ENCODE measurements around the gene PSMB8.

PSMB8 gene

DNA sequence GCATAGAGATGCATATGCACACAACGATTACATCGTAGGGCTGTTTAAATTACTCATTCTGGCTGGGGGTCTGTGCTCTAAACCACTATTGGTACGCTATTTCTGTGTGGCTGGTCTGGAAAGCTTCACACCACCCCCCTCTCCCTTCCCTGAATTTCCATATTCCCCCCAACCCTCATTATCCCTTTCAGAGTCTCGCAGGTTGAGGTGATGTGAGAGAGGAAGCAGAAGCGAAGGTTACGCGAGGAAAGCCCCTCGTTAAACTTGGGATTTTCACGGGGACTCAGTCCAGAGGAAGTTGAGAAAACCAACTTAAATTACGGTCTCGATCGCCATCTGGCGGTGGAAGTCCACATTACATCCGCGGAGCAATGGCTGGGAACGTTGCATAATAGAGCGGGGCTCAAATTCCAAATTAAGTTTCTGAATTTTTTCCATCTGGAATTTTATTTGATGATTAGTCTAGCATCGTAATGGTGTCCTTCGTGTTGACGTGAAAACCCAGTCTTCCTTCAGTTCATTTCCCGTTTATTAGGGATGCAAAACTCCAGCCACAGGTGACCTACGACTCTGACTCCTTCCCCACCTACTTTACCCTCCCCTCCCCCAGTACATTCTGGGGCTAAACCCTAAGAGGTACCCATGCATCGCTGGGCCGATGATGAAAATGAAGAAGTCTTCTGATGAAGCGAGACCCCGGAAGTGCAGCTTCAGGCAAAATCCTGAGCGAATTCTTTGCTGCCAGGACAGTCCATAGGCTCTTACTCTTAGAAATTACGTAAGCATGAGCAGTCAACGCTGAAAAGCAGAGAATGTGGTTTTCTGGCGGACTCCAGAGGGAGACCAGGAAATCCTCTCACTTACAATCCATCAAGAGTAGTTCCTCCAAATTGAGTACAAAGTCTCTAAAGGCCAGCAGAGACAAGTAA, 46.7 kb downstream of the PSMB8 start:
- peak; percentile 76 for DNase-seq (ENCODE audit: low spot score)

- DNase-seq (ENCODE audit: low spot score) = no peak
Measured at GRCh38 chr6:32794510-32794909, 49.3 kb downstream of the PSMB8 start.

- no peak for DNase-seq (ENCODE audit: low spot score)
Measured at GRCh38 chr6:32792901-32793435, 50.9 kb downstream of the PSMB8 start.
